SK-N-SH treated with all-trans-retinoic acid at 6 μM for 48 hours (cell line): ENCODE results near the gene SDF4.

Experiments used
- ATAC-seq: fragments of 200-7000 bp; cut with Tn5 transposase; 3 replicates; pipeline ENCODE4 v1.9.1; 2020; ENCODE audit warnings: mild to moderate bottlenecking, moderate library complexity
- ARNTL ChIP-seq: fragments of 450-650 bp; formaldehyde crosslinking; IDR thresholded peaks from 2 replicates; pipeline ENCODE4 v1.5.0; 2020; ENCODE audit warnings: low read depth, mild to moderate bottlenecking, moderate library complexity, borderline replicate concordance
- CREB5 ChIP-seq: fragments of 250-450 bp; sonication (Bioruptor Pico); IDR thresholded peaks from 2 replicates; pipeline ENCODE4 v1.5.1; 2020; ENCODE audit warnings: low read depth, mild to moderate bottlenecking, moderate library complexity
- CSDC2 ChIP-seq: fragments of 250-450 bp; sonication (Bioruptor Pico); IDR thresholded peaks from 2 replicates; pipeline ENCODE4 v1.5.0; 2020; ENCODE audit warnings: mild to moderate bottlenecking, moderate library complexity
- CSRNP3 ChIP-seq: fragments of 250-450 bp; sonication (Bioruptor Pico); IDR thresholded peaks from 2 replicates; pipeline ENCODE4 v1.5.1; 2021; ENCODE audit warnings: mild to moderate bottlenecking, moderate library complexity
- ESRRG ChIP-seq: fragments of 250-450 bp; sonication (Bioruptor Pico); IDR thresholded peaks from 2 replicates; pipeline ENCODE4 v1.6.1; 2021; ENCODE audit warnings: mild to moderate bottlenecking
- GLIS3 ChIP-seq: fragments of 250-450 bp; sonication (Bioruptor Pico); IDR thresholded peaks from 2 replicates; pipeline ENCODE4 v1.5.0; 2020; ENCODE audit warnings: mild to moderate bottlenecking, moderate library complexity
- ISL1 ChIP-seq: fragments of 250-450 bp; sonication (Bioruptor Pico); IDR thresholded peaks from 2 replicates; pipeline ENCODE4 v2.1.2; 2022; ENCODE audit warnings: mild to moderate bottlenecking, moderate library complexity
- OSR1 ChIP-seq: fragments of 250-450 bp; sonication (Bioruptor Pico); IDR thresholded peaks from 2 replicates; pipeline ENCODE4 v1.8.0; 2022; ENCODE audit warnings: moderate library complexity, mild to moderate bottlenecking, inconsistent platforms
- PATZ1 ChIP-seq: fragments of 250-450 bp; sonication (Bioruptor Pico); IDR thresholded peaks from 2 replicates; pipeline ENCODE4 v1.8.0; 2020; ENCODE audit warnings: mild to moderate bottlenecking, moderate library complexity, borderline replicate concordance
- PPARA ChIP-seq: fragments of 250-450 bp; sonication (Bioruptor Pico); IDR thresholded peaks from 2 replicates; pipeline ENCODE4 v1.5.0; 2020; ENCODE audit warnings: mild to moderate bottlenecking, borderline replicate concordance
- RARB ChIP-seq: fragments of 250-450 bp; sonication (Bioruptor Pico); IDR thresholded peaks from 2 replicates; pipeline ENCODE4 v1.8.0; 2021; ENCODE audit warnings: mild to moderate bottlenecking, moderate library complexity
- SNAI2 ChIP-seq: fragments of 250-450 bp; sonication (Bioruptor Pico); IDR thresholded peaks from 2 replicates; pipeline ENCODE4 v1.5.0; 2020; ENCODE audit warnings: mild to moderate bottlenecking, moderate library complexity
- TCF4 ChIP-seq: fragments of 250-450 bp; sonication (Bioruptor Pico); IDR thresholded peaks from 2 replicates; pipeline ENCODE4 v1.8.0; 2021; ENCODE audit warnings: mild to moderate bottlenecking, moderate library complexity, borderline replicate concordance
- TOX ChIP-seq: fragments of 250-450 bp; sonication (Bioruptor Pico); IDR thresholded peaks from 2 replicates; pipeline ENCODE4 v1.8.0; 2021; ENCODE audit warnings: mild to moderate bottlenecking, moderate library complexity, borderline replicate concordance
- TSHZ2 ChIP-seq: fragments of 250-450 bp; sonication (Bioruptor Pico); IDR thresholded peaks from 2 replicates; pipeline ENCODE4 v1.5.0; 2020; ENCODE audit warnings: mild to moderate bottlenecking, moderate library complexity
- ZC3H10 ChIP-seq: fragments of 250-450 bp; sonication (Bioruptor Pico); IDR thresholded peaks from 2 replicates; pipeline ENCODE4 v1.5.1; 2021; ENCODE audit warnings: mild to moderate bottlenecking, moderate library complexity
- ZFP3 ChIP-seq: fragments of 250-450 bp; sonication (Bioruptor Pico); IDR thresholded peaks from 2 replicates; pipeline ENCODE4 v1.5.0; 2020; ENCODE audit warnings: mild to moderate bottlenecking, moderate library complexity
- ZFP30 ChIP-seq: fragments of 450-650 bp; formaldehyde crosslinking; IDR thresholded peaks from 2 replicates; pipeline ENCODE4 v1.5.0; 2022; ENCODE audit warnings: mild to moderate bottlenecking, moderate library complexity
- ZNF565 ChIP-seq: fragments of 450-650 bp; formaldehyde crosslinking; conservative IDR thresholded peaks from 2 replicates; pipeline ENCODE4 v1.5.0; 2020; ENCODE audit warnings: low read depth, mild to moderate bottlenecking, moderate library complexity
- ZNF70 ChIP-seq: fragments of 450-650 bp; formaldehyde crosslinking; IDR thresholded peaks from 2 replicates; pipeline ENCODE4 v1.5.0; 2020; ENCODE audit warnings: mild to moderate bottlenecking, moderate library complexity
- ZNF8 ChIP-seq: fragments of 450-650 bp; formaldehyde crosslinking; IDR thresholded peaks from 2 replicates; pipeline ENCODE4 v1.5.0; 2020; ENCODE audit warnings: mild to moderate bottlenecking, moderate library complexity
- TF ChIP-seq, protein P1 (sequence below): fragments of 250-450 bp; sonication (Bioruptor Pico); IDR thresholded peaks from 2 replicates; pipeline ENCODE4 v1.8.0; 2021; ENCODE audit warnings: low read depth, mild to moderate bottlenecking, moderate library complexity, borderline replicate concordance

Gene SDF4

GRCh38 chr1:1245817-1246576 is 14.2 kb upstream of the SDF4 start:
- TF ChIP-seq ZC3H10 (no peak), ZFP30 (CRISPR knock-in tag) (no peak), TSHZ2 (CRISPR knock-in tag) (no peak), ZFP3 (CRISPR knock-in tag) (no peak), ZNF8 (no peak), GLIS3 (no peak), RARB (CRISPR knock-in tag) (no peak), ISL1 (CRISPR knock-in tag) (no peak), ESRRG (CRISPR knock-in tag) (no peak), PATZ1 (CRISPR knock-in tag) (no peak), ARNTL (CRISPR knock-in tag) (no peak), CREB5 (no peak), CSDC2 (no peak), TOX (CRISPR knock-in tag) (no peak), PPARA (CRISPR knock-in tag) (no peak), TCF4 (CRISPR knock-in tag) (no peak), ZNF565 (CRISPR knock-in tag) (no peak), SNAI2 (CRISPR knock-in tag) (no peak), CSRNP3 (CRISPR knock-in tag) (no peak)
- TF ChIP-seq, protein P1, sequence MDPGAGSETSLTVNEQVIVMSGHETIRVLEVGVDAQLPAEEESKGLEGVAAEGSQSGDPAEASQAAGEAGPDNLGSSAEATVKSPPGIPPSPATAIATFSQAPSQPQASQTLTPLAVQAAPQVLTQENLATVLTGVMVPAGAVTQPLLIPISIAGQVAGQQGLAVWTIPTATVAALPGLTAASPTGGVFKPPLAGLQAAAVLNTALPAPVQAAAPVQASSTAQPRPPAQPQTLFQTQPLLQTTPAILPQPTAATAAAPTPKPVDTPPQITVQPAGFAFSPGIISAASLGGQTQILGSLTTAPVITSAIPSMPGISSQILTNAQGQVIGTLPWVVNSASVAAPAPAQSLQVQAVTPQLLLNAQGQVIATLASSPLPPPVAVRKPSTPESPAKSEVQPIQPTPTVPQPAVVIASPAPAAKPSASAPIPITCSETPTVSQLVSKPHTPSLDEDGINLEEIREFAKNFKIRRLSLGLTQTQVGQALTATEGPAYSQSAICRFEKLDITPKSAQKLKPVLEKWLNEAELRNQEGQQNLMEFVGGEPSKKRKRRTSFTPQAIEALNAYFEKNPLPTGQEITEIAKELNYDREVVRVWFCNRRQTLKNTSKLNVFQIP (CRISPR knock-in tag) = no peak
- TF ChIP-seq, all 23 proteins: peak for 0

GRCh38 chr1:1245178-1245816 is 13.5 kb upstream of the SDF4 start:
- no peak for ATAC-seq
- TF ChIP-seq ZFP30 (CRISPR knock-in tag) (no peak), PATZ1 (CRISPR knock-in tag) (no peak), ZNF565 (CRISPR knock-in tag) (no peak), TOX (CRISPR knock-in tag) (no peak), CSRNP3 (CRISPR knock-in tag) (no peak), ESRRG (CRISPR knock-in tag) (no peak), PPARA (CRISPR knock-in tag) (no peak), OSR1 (no peak), ZC3H10 (no peak), TSHZ2 (CRISPR knock-in tag) (no peak), ZNF70 (CRISPR knock-in tag) (no peak), TCF4 (CRISPR knock-in tag) (no peak), SNAI2 (CRISPR knock-in tag) (no peak), ZFP3 (CRISPR knock-in tag) (no peak)

More at GRCh38 chr1:1245817-1246576, 14.2 kb upstream of the SDF4 start:
- ATAC-seq = no peak
